Measurements from ENCODE around the gene TKFC. TPM values are rescaled to one million over a fixed set of nuclear protein-coding genes. Genes with fewer than 3 reads are reported as not detected.

TKFC gene, protein sequence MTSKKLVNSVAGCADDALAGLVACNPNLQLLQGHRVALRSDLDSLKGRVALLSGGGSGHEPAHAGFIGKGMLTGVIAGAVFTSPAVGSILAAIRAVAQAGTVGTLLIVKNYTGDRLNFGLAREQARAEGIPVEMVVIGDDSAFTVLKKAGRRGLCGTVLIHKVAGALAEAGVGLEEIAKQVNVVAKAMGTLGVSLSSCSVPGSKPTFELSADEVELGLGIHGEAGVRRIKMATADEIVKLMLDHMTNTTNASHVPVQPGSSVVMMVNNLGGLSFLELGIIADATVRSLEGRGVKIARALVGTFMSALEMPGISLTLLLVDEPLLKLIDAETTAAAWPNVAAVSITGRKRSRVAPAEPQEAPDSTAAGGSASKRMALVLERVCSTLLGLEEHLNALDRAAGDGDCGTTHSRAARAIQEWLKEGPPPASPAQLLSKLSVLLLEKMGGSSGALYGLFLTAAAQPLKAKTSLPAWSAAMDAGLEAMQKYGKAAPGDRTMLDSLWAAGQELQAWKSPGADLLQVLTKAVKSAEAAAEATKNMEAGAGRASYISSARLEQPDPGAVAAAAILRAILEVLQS
- 74.0 to 83.6 TPM (median 75.8 TPM) in 3 replicates for total RNA-seq

DNA sequence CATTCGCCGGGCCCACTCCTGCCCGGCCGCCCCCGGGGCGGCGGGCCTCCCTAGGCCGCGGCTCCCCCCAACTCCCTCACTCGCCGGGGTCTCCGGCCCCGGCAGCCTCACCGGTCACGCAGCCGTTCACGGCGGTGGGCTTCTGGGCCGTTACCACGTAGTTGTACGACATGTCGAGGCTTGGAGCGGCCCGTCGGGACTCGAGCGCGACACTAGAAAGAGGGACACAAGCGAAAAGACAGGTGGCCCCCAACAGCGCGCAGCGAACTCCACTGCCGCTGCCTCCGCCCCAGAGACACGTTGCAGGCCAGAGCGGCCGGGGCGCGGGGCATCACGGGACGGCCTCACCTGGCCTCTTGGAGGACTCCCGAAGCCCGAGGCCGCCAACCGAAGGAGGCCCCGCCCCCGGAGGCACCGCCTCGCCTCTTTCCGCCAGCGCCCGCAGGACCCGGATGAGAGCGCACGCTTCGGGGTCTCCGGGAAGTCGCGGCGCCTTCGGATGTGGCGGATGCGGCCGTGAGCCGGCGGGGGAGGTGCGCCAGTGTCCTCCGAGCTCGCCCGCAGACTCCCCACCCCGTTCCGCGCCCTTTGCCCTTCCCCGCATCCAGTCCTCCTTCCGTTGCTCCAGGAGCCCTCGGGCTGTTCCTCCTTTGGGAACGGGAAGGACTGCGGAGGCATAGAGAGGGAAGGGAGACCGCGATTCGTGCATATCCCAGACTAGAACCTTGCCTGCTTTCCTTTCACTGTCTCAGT is at the start of gene TKFC, which contains the start of gene DDB1:
Gene TKFC (plus strand): TSS at position 432 of the 753 bp plus-strand sequence. CDS start 1,501 bp downstream, outside the sequence.
Gene DDB1 (minus strand): TSS at position 309 of the 753 bp plus-strand sequence. CDS start 137 bp downstream, at position 172.
- peak; percentile 92 to 95 for DNase-seq (ENCODE audit: low spot score in 2 of 2, unreplicated experiment in 2 of 2)
- Mint-ChIP-seq H3K4me1 (peaks cover 50% of the 10 kb centered on the region), H3K9me3 (no peaks in the 10 kb centered on the region), H3K27me3 (ENCODE audit: low read depth) (no peaks in the 10 kb centered on the region), H3K36me3 (peaks cover 9% of the 10 kb centered on the region), H3K27ac (peak within 1 kb of the TSS; percentile 97), H3K4me3 (peak within 1 kb of the TSS; percentile 89)
- TF ChIP-seq, protein P1, sequence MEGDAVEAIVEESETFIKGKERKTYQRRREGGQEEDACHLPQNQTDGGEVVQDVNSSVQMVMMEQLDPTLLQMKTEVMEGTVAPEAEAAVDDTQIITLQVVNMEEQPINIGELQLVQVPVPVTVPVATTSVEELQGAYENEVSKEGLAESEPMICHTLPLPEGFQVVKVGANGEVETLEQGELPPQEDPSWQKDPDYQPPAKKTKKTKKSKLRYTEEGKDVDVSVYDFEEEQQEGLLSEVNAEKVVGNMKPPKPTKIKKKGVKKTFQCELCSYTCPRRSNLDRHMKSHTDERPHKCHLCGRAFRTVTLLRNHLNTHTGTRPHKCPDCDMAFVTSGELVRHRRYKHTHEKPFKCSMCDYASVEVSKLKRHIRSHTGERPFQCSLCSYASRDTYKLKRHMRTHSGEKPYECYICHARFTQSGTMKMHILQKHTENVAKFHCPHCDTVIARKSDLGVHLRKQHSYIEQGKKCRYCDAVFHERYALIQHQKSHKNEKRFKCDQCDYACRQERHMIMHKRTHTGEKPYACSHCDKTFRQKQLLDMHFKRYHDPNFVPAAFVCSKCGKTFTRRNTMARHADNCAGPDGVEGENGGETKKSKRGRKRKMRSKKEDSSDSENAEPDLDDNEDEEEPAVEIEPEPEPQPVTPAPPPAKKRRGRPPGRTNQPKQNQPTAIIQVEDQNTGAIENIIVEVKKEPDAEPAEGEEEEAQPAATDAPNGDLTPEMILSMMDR (IDR thresholded peaks at IDR 0.05; ENCODE audit: unreplicated experiment): no peak

GRCh38 chr11:61283613-61284012 is 49.4 kb upstream of the TKFC start:
- no peak for DNase-seq (ENCODE audit: low spot score in 2 of 2, unreplicated experiment in 2 of 2)
- peaks cover 12% of the 10 kb centered on the region for H3K27me3 Mint-ChIP-seq (ENCODE audit: low read depth)
- H3K4me1 Mint-ChIP-seq: peaks cover 2% of the 10 kb centered on the region
- peaks cover 12% of the 10 kb centered on the region for H3K36me3 Mint-ChIP-seq
- no peak overlapping the region for H3K4me3 Mint-ChIP-seq
- TF ChIP-seq, protein P1 (IDR thresholded peaks at IDR 0.05; ENCODE audit: unreplicated experiment): no peak
- H3K9me3 Mint-ChIP-seq: no peaks in the 10 kb centered on the region
- no peak overlapping the region for H3K27ac Mint-ChIP-seq

DNA sequence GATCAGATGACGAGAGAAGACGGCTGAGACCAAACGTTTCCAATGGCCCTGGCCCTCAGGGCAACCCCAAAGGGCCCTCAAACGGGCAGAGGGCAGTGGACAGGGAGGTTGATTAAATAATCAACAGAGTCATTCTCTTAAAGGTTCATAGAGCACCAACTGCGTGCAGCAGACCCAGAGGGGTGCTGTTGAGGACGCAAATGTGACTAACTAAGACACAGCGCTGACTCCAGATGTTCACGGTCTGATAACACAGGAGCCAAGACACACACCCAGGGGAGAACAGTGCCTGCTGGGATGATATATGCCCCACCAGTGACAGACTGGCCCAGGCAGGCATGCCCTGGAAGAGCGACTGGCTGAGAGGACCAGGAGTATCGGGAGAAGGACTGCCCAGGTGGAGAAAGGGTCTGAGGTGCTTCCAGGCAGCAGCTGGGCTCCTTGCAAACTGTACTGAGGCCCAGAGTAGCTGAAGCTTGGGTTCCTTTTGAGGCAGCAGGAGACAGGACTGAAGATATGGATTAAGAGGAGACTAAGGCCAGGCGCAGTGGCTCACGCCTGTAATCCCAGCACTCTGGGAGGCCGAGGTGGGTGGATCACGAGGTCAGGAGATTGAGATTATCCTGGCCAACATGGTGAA is 45.6 kb upstream of the TKFC start:
- Mint-ChIP-seq H3K27ac (no peak overlapping the region), H3K9me3 (no peaks in the 10 kb centered on the region), H3K36me3 (peaks cover 12% of the 10 kb centered on the region), H3K4me1 (no peaks in the 10 kb centered on the region), H3K4me3 (no peak overlapping the region), H3K27me3 (ENCODE audit: low read depth) (peaks cover 14% of the 10 kb centered on the region)
- TF ChIP-seq, protein P1 (IDR thresholded peaks at IDR 0.05; ENCODE audit: unreplicated experiment): no peak
- DNase-seq (ENCODE audit: low spot score in 2 of 2, unreplicated experiment in 2 of 2): no peak

DNA sequence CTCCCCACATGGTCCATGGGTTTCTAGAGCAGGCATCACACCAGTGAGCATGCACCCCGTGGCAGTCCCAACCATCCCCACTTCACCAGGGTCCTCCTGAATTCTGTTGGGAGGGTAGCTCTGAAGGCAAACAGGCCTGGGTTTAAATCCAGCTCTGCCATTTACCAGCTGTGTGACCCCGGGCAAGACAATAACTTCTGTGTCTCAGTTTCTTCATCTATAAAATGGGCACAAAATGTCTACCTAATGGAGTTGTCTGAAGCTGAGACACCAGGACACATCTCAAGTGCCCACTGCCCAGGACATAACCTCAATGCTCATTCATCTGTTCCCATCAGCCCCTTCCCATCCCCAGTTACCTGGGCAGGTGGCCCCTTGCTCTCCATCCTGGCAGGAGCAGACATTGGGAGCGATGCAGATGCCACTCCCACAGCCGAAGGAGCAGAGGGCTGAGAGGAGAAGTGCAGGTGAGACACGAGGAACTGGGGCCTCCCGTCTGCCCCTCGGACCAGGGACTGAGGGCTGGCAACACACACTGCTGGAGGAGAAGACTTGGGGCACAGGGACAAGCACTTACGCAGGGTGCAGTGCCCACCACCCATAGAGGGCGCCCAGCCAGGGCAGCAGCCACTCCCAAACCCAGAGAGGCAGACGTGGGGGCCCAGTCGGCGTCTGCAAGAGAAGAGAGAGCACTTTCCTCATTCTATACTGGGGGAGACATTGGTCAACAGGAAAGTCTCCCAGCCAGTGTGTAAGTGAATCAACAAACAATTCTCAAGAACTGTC is 41.9 kb upstream of the TKFC start:
- peaks cover 8% of the 10 kb centered on the region for H3K4me1 Mint-ChIP-seq
- no peaks in the 10 kb centered on the region for H3K9me3 Mint-ChIP-seq
- no peak overlapping the region for H3K27ac Mint-ChIP-seq
- no peak overlapping the region for H3K4me3 Mint-ChIP-seq
- H3K36me3 Mint-ChIP-seq: peaks cover 1% of the 10 kb centered on the region
- H3K27me3 Mint-ChIP-seq (ENCODE audit: low read depth): peaks cover 20% of the 10 kb centered on the region
- DNase-seq (ENCODE audit: low spot score in 2 of 2, unreplicated experiment in 2 of 2): no peak
- TF ChIP-seq, protein P1 (IDR thresholded peaks at IDR 0.05; ENCODE audit: unreplicated experiment): no peak

All from mesothelial cell of epicardium (in vitro differentiated cells).